Stomach (tissue), 4 donors: ENCODE data around the gene AK5.

Experiments used
- POLR2A ChIP-seq, 4 donors: fragments of 450-650 bp; IDR thresholded peaks; one replicate each; pipeline ENCODE4 v1.6.1; 2016; ENCODE audit warnings: antibody characterized with exemption in 4 of 4, control low read depth in 2 of 4, mild to moderate bottlenecking in 1 of 4, moderate library complexity in 1 of 4
- POLR2AphosphoS5 ChIP-seq, 3 donors: sonication (generic); formaldehyde crosslinking; IDR thresholded peaks; one replicate each; pipeline ENCODE4 v1.6.1; 2016; ENCODE audit warnings: antibody characterized with exemption in 3 of 3

DNA sequence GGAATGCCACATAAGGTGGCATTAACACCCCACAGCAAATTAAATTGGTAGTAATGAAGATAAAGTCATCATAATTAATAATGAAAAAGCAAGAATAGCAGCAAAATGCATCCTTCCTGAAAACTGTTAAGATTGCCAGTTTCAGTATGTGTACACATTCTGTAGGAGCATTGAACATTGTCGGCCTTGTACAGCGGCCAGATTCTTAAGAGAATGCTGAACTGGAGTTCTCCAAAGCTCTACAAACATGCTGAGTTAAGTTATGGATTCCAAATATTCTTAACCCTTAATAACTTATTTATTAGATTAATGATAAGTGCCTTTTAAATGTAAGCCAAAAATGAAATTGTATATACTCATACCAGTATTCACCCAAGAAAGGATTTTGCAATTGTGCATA, 189.9 kb downstream of the AK5 start:
- TF ChIP-seq POLR2A (IDR thresholded peaks at IDR 0.05) (no peak), POLR2AphosphoS5 (IDR thresholded peaks at IDR 0.05) (no peak)
